GM18508 (cell line): ENCODE data around the gene SNRNP48.

ENCODE experiments used
- ATAC-seq: cut with Tn5 transposase; IDR thresholded peaks from one replicate; pipeline ENCODE4 v1.9.1; 2021; ENCODE audit warnings: moderate number of reproducible peaks; ENCODE audit not compliant: insufficient read depth, unreplicated experiment

The SNRNP48 gene

GRCh38 chr6:7639427-7639826, 49.4 kb downstream of the SNRNP48 start:
- no peak for ATAC-seq

- no peak for ATAC-seq
Measured at GRCh38 chr6:7640016-7640415, 50.0 kb downstream of the SNRNP48 start.

GRCh38 chr6:7640607-7641577, 50.9 kb downstream of the SNRNP48 start:
- no peak for ATAC-seq

GRCh38 chr6:7642791-7643190, 52.8 kb downstream of the SNRNP48 start:
- no peak for ATAC-seq

- ATAC-seq: no peak
Measured at GRCh38 chr6:7644417-7644816, 54.4 kb downstream of the SNRNP48 start.

GRCh38 chr6:7646394-7646793, 56.4 kb downstream of the SNRNP48 start:
- no peak for ATAC-seq

GRCh38 chr6:7647504-7647903, 57.5 kb downstream of the SNRNP48 start:
- no peak for ATAC-seq

GRCh38 chr6:7649037-7649810, 59.2 kb downstream of the SNRNP48 start:
- ATAC-seq: no peak

- ATAC-seq: no peak
Measured at GRCh38 chr6:7650878-7651277, 60.9 kb downstream of the SNRNP48 start.

- no peak for ATAC-seq
Measured at GRCh38 chr6:7652957-7653356, 63.0 kb downstream of the SNRNP48 start.

- no peak for ATAC-seq
Measured at GRCh38 chr6:7656355-7656754, 66.4 kb downstream of the SNRNP48 start.

- ATAC-seq: no peak
Measured at GRCh38 chr6:7658543-7658942, 68.5 kb downstream of the SNRNP48 start.

- ATAC-seq: no peak
Measured at GRCh38 chr6:7661364-7661763, 71.4 kb downstream of the SNRNP48 start.
